Breast epithelium (tissue), 3 donors: Measurements from ENCODE around the gene EIPR1.

Source experiments
- POLR2A ChIP-seq: fragments of 450-650 bp; IDR thresholded peaks from one replicate; pipeline ENCODE4 v1.6.1; 2016; ENCODE audit warnings: antibody characterized with exemption, mild to moderate bottlenecking, moderate library complexity
- POLR2AphosphoS5 ChIP-seq, 3 donors: sonication (generic); formaldehyde crosslinking; IDR thresholded peaks; one replicate each; pipeline ENCODE4 v1.6.1; 2017; ENCODE audit warnings: antibody characterized with exemption in 3 of 3
- TF ChIP-seq, protein P1 (sequence below), 3 donors: fragments of 450-650 bp; IDR thresholded peaks; one replicate each; pipeline ENCODE4 v1.5.1; 2016 to 2017; ENCODE audit warnings: antibody characterized with exemption in 3 of 3, mild to moderate bottlenecking in 3 of 3, moderate library complexity in 3 of 3

DNA sequence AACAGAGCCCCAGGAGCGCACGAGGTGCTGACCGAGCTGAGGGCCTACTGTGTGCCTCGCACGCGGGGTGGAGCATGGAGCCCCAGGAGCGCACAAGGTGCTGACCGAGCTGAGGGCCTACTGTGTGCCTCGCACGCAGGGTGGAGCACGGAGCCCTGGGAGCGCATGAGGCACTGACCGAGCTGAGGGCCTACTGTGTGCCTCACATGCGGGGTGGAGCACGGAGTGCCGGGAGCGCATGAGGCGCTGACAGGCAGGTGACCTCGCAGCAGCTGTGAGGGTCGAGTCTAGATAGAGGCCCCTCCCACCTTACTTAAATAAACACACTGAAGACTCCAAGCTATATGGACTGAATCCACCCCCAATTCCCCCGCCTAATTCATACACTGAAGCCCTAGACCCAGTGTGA, 60.3 kb downstream of the EIPR1 start:
- TF ChIP-seq POLR2A (no peak), POLR2AphosphoS5 (IDR thresholded peaks at IDR 0.05) (no peak)
- TF ChIP-seq, protein P1, sequence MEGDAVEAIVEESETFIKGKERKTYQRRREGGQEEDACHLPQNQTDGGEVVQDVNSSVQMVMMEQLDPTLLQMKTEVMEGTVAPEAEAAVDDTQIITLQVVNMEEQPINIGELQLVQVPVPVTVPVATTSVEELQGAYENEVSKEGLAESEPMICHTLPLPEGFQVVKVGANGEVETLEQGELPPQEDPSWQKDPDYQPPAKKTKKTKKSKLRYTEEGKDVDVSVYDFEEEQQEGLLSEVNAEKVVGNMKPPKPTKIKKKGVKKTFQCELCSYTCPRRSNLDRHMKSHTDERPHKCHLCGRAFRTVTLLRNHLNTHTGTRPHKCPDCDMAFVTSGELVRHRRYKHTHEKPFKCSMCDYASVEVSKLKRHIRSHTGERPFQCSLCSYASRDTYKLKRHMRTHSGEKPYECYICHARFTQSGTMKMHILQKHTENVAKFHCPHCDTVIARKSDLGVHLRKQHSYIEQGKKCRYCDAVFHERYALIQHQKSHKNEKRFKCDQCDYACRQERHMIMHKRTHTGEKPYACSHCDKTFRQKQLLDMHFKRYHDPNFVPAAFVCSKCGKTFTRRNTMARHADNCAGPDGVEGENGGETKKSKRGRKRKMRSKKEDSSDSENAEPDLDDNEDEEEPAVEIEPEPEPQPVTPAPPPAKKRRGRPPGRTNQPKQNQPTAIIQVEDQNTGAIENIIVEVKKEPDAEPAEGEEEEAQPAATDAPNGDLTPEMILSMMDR (IDR thresholded peaks at IDR 0.05): no peak
